ENCODE measurements around the gene CREB3L2. TPM values are rescaled to one million over a fixed set of nuclear protein-coding genes. Genes with fewer than 3 reads are reported as not detected.

The CREB3L2 gene
- total RNA-seq, 4 donors from 2014 or later = 7.9 to 19.1 (median 11.7) TPM

DNA sequence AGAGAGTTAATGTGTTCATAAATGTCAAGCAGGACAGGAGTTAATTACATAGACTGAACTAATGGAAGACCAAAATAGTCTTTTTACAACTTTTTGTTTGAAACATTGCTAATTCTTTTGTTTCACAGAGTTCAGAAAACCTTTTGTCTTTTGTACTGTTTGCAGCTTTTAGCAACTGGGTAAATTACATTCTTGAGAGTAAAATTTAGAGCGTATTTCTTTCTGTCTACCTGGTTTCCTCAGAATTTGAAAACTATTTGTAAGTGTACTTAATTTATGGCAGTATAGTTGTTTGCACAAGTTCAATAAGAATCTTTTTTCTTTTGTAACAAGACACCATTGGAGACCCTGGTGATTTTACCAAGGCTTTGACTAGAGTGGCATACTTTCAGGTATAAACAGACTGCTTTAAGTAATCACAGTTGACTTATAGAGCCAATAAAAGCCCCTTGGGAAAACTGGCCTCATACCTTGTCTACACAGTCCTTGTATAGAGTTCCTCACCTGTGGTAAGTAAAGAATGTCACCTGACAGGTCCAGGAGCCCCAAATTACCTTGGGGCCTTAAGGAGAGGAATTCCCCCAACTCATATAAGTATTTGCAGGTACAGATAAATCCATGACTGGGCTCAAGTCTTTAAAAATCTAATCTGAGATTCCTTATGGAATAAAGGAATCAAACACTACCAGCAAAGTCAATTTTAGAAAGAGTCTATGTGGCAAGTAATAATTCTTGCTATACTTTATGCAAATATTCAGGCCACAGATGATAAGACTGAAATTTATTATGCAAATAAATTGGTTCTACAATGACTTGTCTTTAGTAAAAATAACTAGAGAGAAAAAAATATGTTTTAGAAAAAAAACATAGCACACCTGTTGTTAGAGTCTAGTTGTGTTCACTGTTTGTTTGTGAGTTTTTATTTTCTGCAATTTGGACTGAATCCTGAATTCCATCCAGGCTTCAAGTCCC is 23.6 kb upstream of the CREB3L2 start:
- intact Hi-C loops (cut with DNase I; ENCODE audit: low total_unique reads) = loop anchor here (10.0 kb wide), 1 partner anchor 709 kb away; no protein-coding TSS in a partner anchor
- H3K4me3 ChIP-seq (ENCODE audit: low read depth, poor library complexity, severe bottlenecking) = no peak overlapping the region
- DNase-seq (ENCODE audit: low spot score in 2 of 2) = no peak
- TF ChIP-seq POLR2A (IDR thresholded peaks at IDR 0.05) = no peak
- TF ChIP-seq CTCF (IDR thresholded peaks at IDR 0.05) = no peak
- whole genome bisulfite sequencing, 2 donors = 73 to 78% methylated on average over 1 of the region's 1 CpG

GRCh38 chr7:138024765-138025164 is 22.9 kb upstream of the CREB3L2 start:
- intact Hi-C loops (cut with DNase I; ENCODE audit: low total_unique reads) = loop anchor here (10.0 kb wide), 1 partner anchor 710 kb away; no protein-coding TSS in a partner anchor
- no peak for TF ChIP-seq CTCF (IDR thresholded peaks at IDR 0.05)
- TF ChIP-seq POLR2A (IDR thresholded peaks at IDR 0.05) = no peak
- WGBS, 2 donors = 80 to 88% methylated on average over 4 of the region's 4 CpGs
- no peak overlapping the region for H3K4me3 ChIP-seq (ENCODE audit: low read depth, poor library complexity, severe bottlenecking)
- DNase-seq (ENCODE audit: low spot score in 2 of 2) = no peak

DNA sequence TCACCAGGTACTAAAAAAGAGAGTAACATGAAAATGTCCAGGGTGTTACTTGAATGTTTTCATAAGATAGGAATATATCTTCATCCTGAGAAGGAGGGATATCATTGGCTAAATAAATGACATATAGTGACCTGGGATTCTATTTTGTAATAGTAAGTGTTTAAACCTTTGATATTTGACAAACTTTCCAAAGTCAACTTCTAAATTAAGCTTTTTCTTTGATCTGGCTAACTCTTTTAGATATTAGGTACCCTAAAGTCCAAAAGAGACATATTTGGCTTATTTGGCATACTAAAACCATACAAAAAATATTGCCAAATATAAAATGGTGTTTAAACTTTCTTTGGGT is 22.4 kb upstream of the CREB3L2 start:
- no peak for DNase-seq (ENCODE audit: low spot score in 2 of 2)
- TF ChIP-seq POLR2A (IDR thresholded peaks at IDR 0.05) = no peak
- no peak for TF ChIP-seq CTCF (IDR thresholded peaks at IDR 0.05)
- H3K4me3 ChIP-seq (ENCODE audit: low read depth, poor library complexity, severe bottlenecking) = no peak overlapping the region
- intact Hi-C loops (cut with DNase I; ENCODE audit: low total_unique reads) = loop anchor here (10.0 kb wide), 1 partner anchor 710 kb away; no protein-coding TSS in a partner anchor

- intact Hi-C loops (cut with DNase I; ENCODE audit: low total_unique reads) = loop anchor here (10.0 kb wide), 1 partner anchor 711 kb away; no protein-coding TSS in a partner anchor
- H3K4me3 ChIP-seq (ENCODE audit: low read depth, poor library complexity, severe bottlenecking) = no peak overlapping the region
- 81 to 82% methylated on average over 3 of the region's 3 CpGs for WGBS, 2 donors
- no peak for DNase-seq (ENCODE audit: low spot score in 2 of 2)
- TF ChIP-seq POLR2A (IDR thresholded peaks at IDR 0.05) = no peak
- TF ChIP-seq CTCF (IDR thresholded peaks at IDR 0.05) = no peak
Measured at GRCh38 chr7:138023618-138024342, 21.9 kb upstream of the CREB3L2 start.

DNA sequence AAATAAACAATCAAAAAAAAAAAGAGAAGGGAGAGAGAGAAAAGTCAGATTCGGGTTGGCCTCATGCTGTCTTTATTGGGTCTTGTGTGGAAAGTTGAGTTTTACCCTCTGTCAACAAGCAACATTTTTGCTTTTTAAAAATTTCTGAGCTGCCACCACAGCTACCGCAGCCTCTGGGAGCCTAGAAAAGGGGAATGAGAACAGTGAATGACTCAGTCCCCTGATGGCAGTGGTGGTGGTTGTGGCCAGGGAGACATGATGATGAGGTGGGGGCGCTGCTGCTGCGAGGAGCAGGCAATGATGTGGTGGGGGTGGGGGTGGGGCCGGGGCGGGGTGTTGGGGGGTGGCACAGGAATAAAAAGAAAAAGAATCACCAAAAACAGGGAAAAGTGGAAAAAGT is 20.0 kb upstream of the CREB3L2 start:
- 86 to 90% methylated on average over 6 of the region's 6 CpGs for WGBS, 2 donors
- DNase-seq (ENCODE audit: low spot score in 2 of 2) = no peak
- no peak overlapping the region for H3K4me3 ChIP-seq (ENCODE audit: low read depth, poor library complexity, severe bottlenecking)
- intact Hi-C loops (cut with DNase I; ENCODE audit: low total_unique reads) = loop anchor here (10.0 kb wide), 1 partner anchor 713 kb away; no protein-coding TSS in a partner anchor
- no peak for TF ChIP-seq POLR2A (IDR thresholded peaks at IDR 0.05)
- no peak for TF ChIP-seq CTCF (IDR thresholded peaks at IDR 0.05)

Data from lower leg skin (tissue), 4 donors.